K562 (cell line): Measurements from ENCODE around the gene A1BG. TPM values are rescaled to one million over a fixed set of nuclear protein-coding genes. Genes with fewer than 3 reads are reported as not detected.

ENCODE experiments used
- CBFA2T3 ChIP-seq: fragments of 450-650 bp; IDR thresholded peaks from 2 replicates; pipeline ENCODE4 v1.6.1; 2017
- CXXC5 ChIP-seq: fragments of 250-450 bp; sonication (Bioruptor Pico); IDR thresholded peaks from 2 replicates; pipeline ENCODE4 v1.8.0; 2022; ENCODE audit warnings: inconsistent platforms, mild to moderate bottlenecking, moderate library complexity
- ETV6 ChIP-seq, 3 experiments: fragments of 150-350 bp in 1 of 3; sonication (generic) in 1 of 3; formaldehyde crosslinking in 1 of 3; IDR thresholded peaks; 2 replicates each; pipeline versions ENCODE4 v1.6.1 to v1.8.0; 2014 to 2022; ENCODE audit warnings: borderline replicate concordance in 2 of 3, low read depth in 2 of 3, antibody characterized with exemption in 1 of 3, low read length in 1 of 3, mild to moderate bottlenecking in 1 of 3, missing genetic modification reagents in 1 of 3
- GTF2A2 ChIP-seq: IDR thresholded peaks from 2 replicates; pipeline ENCODE4 v1.6.1; 2016; ENCODE audit warnings: mild to moderate bottlenecking, missing genetic modification characterization, missing compliant biosample characterization
- PYGO2 ChIP-seq: fragments of 450-650 bp; IDR thresholded peaks from 2 replicates; pipeline ENCODE4 v1.6.1; 2016; ENCODE audit warnings: mild to moderate bottlenecking, missing genetic modification characterization, moderate library complexity, missing compliant biosample characterization
- RAD21 ChIP-seq, 2 experiments: fragments of 250-450 bp in 1 of 2; fragments of 450-650 bp in 1 of 2; sonication (Bioruptor Pico) in 1 of 2; formaldehyde crosslinking in 1 of 2; IDR thresholded peaks in 1 of 2; conservative IDR thresholded peaks in 1 of 2; 2 replicates each; pipeline versions ENCODE4 v1.4.0 to v1.8.0; 2020 to 2022; ENCODE audit warnings: mild to moderate bottlenecking in 2 of 2, moderate library complexity in 1 of 2
- SETDB1 ChIP-seq: IDR thresholded peaks from one replicate; pipeline ENCODE4 v1.6.1; 2012; ENCODE audit warnings: low read length, control low read depth, inconsistent platforms
- SIX5 ChIP-seq, 2 experiments: IDR thresholded peaks; 2 replicates each; pipeline ENCODE4 v1.6.1; 2011; ENCODE audit warnings: low read length in 2 of 2, borderline replicate concordance in 1 of 2, low read depth in 1 of 2, mild to moderate bottlenecking in 1 of 2, moderate library complexity in 1 of 2; ENCODE audit not compliant: insufficient read depth in 1 of 2
- SRF ChIP-seq, 2 experiments: fragments of 250-450, 450-650 bp in 1 of 2; sonication (Bioruptor Pico) in 1 of 2; sonication (generic) in 1 of 2; formaldehyde crosslinking; IDR thresholded peaks; 2 replicates each; pipeline versions ENCODE4 v1.5.0 to v1.5.1; 2020 to 2022; ENCODE audit warnings: mild to moderate bottlenecking in 1 of 2, missing genetic modification reagents in 1 of 2
- SRSF3 ChIP-seq: fragments of 200-400 bp; formaldehyde crosslinking; IDR thresholded peaks from 2 replicates; pipeline ENCODE4 v1.6.1; 2016; ENCODE audit warnings: mild to moderate bottlenecking, low read length, moderate library complexity; ENCODE audit not compliant: insufficient read depth
- TAF7 ChIP-seq: fragments of 450-650 bp; IDR thresholded peaks from 2 replicates; pipeline ENCODE4 v1.6.1; 2016; ENCODE audit warnings: missing genetic modification characterization, missing compliant biosample characterization
- ZC3H11A ChIP-seq: IDR thresholded peaks from 2 replicates; pipeline ENCODE4 v1.6.1; 2012; ENCODE audit warnings: low read depth, low read length, improper control_type of control experiment
- ZNF584 ChIP-seq: fragments of 200-800 bp; sonication (Bioruptor generic); IDR thresholded peaks from 2 replicates; pipeline ENCODE4 v1.6.1; 2016; ENCODE audit warnings: low read depth, mild to moderate bottlenecking, missing genetic modification characterization, missing compliant biosample characterization
- polyA plus RNA-seq, 8 experiments: library from polyadenylated mRNA; depleted of rRNA in 4 of 8; stranded (reverse) in 5 of 8; unstranded in 3 of 8; fragments of >200 nt; fragmentation: Nextera tagmentation in 2 of 8; fragmentation: Illumina TruSeq in 1 of 8; extraction: Ambion mirVana in 2 of 8; extraction: Trizol in 1 of 8; gene quantifications; 2 replicates each; pipeline versions ENCODE4 v1.2.1 to v1.2.3, GENCODE V29; 2011 to 2014; ENCODE audit warnings: inconsistent platforms in 1 of 8, missing spikeins in 1 of 8
- total RNA-seq, 7 experiments: library from RNA; depleted of rRNA in 6 of 7; stranded (reverse); fragments of >200 nt in 6 of 7; fragmentation: Illumina TruSeq in 2 of 7; extraction: Trizol in 2 of 7; gene quantifications; 2 replicates each; pipeline versions ENCODE4 v1.2.1 to v1.2.3, GENCODE V29; 2011 to 2021; ENCODE audit warnings: low replicate concordance in 1 of 7
- TF ChIP-seq, protein P1 (sequence below): fragments of 450-650 bp; IDR thresholded peaks from 2 replicates; pipeline ENCODE4 v1.7.1; 2018; ENCODE audit warnings: mild to moderate bottlenecking, low read depth; ENCODE audit not compliant: partially characterized antibody
- TF ChIP-seq, protein P2 (sequence below), 3 experiments: IDR thresholded peaks in 2 of 3; conservative IDR thresholded peaks in 1 of 3; 2 replicates each; pipeline ENCODE4 v1.5.1; 2011 to 2012; ENCODE audit warnings: low read length in 3 of 3, mild to moderate bottlenecking in 3 of 3, control low read depth in 2 of 3, improper control_type of control experiment in 1 of 3, inconsistent platforms in 1 of 3, low read depth in 1 of 3, mixed read lengths in 1 of 3, moderate library complexity in 1 of 3; ENCODE audit not compliant: insufficient read depth in 2 of 3
- TF ChIP-seq, protein P3 (sequence below): fragments of 250-450 bp; sonication (Bioruptor Pico); IDR thresholded peaks from 2 replicates; pipeline ENCODE4 v1.8.0; 2022; ENCODE audit warnings: moderate library complexity, mild to moderate bottlenecking, inconsistent platforms
- TF ChIP-seq, protein P4 (sequence below): fragments of 250-450 bp; sonication (Bioruptor Pico); IDR thresholded peaks from 2 replicates; pipeline ENCODE4 v1.4.0; 2020; ENCODE audit warnings: mild to moderate bottlenecking, moderate library complexity

The A1BG gene
- total and polyA plus RNA-seq, 9 of the 15 experiments (the other 6 are each of a cell fraction or from before 2014, with no cell fraction given), result 0.10 to 19.8 (median 2.6) TPM

DNA sequence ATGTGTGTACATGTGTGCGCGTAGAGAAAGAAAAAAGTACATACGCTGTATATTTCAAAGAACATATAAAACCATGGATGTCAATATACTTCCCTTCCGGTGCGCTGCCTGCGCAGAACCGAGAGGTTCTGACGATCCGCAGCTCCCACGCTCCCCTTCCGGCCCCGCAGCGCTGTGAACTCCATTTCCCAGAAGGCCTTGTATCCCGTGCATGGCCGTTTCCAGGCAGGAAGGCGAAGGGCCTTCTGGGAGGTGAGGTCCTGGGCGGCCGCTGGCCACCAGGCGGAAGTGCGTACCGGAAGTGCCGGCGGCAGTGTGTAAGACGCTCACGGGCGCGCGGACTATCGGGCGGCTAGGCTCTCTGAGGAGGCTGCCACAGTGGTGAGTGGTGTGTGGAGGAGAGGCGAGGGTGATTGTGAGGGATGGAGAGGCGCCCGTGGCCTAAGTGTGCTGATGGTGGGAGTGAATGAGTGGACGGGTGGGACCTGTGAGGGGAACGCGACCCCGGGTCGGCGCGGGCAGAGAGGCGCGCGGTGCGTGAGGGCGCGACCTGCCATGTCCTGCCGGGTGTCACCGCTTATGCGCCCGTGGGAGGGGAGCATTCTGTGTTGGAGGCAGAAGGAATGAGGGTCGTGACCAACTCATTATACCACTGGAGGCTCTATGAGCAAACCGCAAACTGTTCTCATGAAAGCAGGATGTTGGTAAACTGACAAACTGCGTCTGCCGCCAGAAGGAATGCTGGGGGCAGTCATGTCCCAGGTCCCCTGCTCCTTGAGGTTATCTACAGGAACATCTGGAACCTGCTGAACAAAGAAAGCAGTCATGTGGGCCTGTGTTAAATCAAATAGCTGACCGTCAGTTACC, 48.0 kb downstream of the A1BG start, which contains the start of gene ERVK3-1 (continued):
- TF ChIP-seq, protein P1, sequence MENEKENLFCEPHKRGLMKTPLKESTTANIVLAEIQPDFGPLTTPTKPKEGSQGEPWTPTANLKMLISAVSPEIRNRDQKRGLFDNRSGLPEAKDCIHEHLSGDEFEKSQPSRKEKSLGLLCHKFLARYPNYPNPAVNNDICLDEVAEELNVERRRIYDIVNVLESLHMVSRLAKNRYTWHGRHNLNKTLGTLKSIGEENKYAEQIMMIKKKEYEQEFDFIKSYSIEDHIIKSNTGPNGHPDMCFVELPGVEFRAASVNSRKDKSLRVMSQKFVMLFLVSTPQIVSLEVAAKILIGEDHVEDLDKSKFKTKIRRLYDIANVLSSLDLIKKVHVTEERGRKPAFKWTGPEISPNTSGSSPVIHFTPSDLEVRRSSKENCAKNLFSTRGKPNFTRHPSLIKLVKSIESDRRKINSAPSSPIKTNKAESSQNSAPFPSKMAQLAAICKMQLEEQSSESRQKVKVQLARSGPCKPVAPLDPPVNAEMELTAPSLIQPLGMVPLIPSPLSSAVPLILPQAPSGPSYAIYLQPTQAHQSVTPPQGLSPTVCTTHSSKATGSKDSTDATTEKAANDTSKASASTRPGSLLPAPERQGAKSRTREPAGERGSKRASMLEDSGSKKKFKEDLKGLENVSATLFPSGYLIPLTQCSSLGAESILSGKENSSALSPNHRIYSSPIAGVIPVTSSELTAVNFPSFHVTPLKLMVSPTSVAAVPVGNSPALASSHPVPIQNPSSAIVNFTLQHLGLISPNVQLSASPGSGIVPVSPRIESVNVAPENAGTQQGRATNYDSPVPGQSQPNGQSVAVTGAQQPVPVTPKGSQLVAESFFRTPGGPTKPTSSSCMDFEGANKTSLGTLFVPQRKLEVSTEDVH, result peak; percentile 93
- TF ChIP-seq RAD21 (CRISPR knock-in tag; conservative IDR thresholded peaks at IDR 0.05 in 1 of 2, IDR thresholded peaks at IDR 0.05 in 1 of 2), result 0 out of 4 replicates have a peak, but pooled peaks of 1 of the 2 experiments have one; percentile 10
- TF ChIP-seq CBFA2T3, result peak; percentile 54
- TF ChIP-seq ZNF584 (CRISPR knock-in tag), result peak; percentile 86
- peak; percentile 98 for TF ChIP-seq TAF7 (tag)
- peak; percentile 86 for TF ChIP-seq SETDB1
- TF ChIP-seq CXXC5 (CRISPR knock-in tag), result peak; percentile 93
- peak in 1 of 2 experiments; percentile 54; a peak in 2 of 4 replicates for TF ChIP-seq SRF (CRISPR knock-in tag; IDR thresholded peaks at IDR 0.05)
- TF ChIP-seq, protein P2, sequence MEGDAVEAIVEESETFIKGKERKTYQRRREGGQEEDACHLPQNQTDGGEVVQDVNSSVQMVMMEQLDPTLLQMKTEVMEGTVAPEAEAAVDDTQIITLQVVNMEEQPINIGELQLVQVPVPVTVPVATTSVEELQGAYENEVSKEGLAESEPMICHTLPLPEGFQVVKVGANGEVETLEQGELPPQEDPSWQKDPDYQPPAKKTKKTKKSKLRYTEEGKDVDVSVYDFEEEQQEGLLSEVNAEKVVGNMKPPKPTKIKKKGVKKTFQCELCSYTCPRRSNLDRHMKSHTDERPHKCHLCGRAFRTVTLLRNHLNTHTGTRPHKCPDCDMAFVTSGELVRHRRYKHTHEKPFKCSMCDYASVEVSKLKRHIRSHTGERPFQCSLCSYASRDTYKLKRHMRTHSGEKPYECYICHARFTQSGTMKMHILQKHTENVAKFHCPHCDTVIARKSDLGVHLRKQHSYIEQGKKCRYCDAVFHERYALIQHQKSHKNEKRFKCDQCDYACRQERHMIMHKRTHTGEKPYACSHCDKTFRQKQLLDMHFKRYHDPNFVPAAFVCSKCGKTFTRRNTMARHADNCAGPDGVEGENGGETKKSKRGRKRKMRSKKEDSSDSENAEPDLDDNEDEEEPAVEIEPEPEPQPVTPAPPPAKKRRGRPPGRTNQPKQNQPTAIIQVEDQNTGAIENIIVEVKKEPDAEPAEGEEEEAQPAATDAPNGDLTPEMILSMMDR (IDR thresholded peaks at IDR 0.05 in 2 of 3, conservative IDR thresholded peaks at IDR 0.05 in 1 of 3; ENCODE audit: insufficient read depth in 2 of 3, low read depth in 1 of 3, low read length in 3 of 3), result no peak
- no peak; the same call in 1 of the 2 replicates for TF ChIP-seq ZC3H11A
- TF ChIP-seq SIX5 (IDR thresholded peaks at IDR 0.05; ENCODE audit: borderline replicate concordance in 1 of 2, insufficient read depth in 1 of 2, low read depth in 1 of 2, low read length in 2 of 2), result peak; percentile 92 to 94
- no peak for TF ChIP-seq SRSF3
- no peak for TF ChIP-seq GTF2A2 (tag)
- TF ChIP-seq, protein P3, sequence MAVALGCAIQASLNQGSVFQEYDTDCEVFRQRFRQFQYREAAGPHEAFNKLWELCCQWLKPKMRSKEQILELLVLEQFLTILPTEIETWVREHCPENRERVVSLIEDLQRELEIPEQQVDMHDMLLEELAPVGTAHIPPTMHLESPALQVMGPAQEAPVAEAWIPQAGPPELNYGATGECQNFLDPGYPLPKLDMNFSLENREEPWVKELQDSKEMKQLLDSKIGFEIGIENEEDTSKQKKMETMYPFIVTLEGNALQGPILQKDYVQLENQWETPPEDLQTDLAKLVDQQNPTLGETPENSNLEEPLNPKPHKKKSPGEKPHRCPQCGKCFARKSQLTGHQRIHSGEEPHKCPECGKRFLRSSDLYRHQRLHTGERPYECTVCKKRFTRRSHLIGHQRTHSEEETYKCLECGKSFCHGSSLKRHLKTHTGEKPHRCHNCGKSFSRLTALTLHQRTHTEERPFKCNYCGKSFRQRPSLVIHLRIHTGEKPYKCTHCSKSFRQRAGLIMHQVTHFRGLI (CRISPR knock-in tag), result no peak
- TF ChIP-seq, protein P4, sequence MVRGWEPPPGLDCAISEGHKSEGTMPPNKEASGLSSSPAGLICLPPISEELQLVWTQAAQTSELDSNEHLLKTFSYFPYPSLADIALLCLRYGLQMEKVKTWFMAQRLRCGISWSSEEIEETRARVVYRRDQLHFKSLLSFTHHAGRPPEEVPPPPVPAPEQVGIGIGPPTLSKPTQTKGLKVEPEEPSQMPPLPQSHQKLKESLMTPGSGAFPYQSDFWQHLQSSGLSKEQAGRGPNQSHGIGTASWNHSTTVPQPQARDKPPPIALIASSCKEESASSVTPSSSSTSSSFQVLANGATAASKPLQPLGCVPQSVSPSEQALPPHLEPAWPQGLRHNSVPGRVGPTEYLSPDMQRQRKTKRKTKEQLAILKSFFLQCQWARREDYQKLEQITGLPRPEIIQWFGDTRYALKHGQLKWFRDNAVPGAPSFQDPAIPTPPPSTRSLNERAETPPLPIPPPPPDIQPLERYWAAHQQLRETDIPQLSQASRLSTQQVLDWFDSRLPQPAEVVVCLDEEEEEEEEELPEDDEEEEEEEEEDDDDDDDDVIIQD (CRISPR knock-in tag), result no peak
- TF ChIP-seq ETV6 (IDR thresholded peaks at IDR 0.05; ENCODE audit: borderline replicate concordance in 1 of 2, low read depth in 2 of 2, low read length in 1 of 2), result peak; percentile 79 to 83; a peak in 3 of 4 replicates
- TF ChIP-seq ETV6 (CRISPR knock-in tag; IDR thresholded peaks at IDR 0.05; ENCODE audit: borderline replicate concordance), result 0 out of 2 replicates have a peak, but pooled peaks have one; percentile 9
- no peak for TF ChIP-seq PYGO2
